Measurements from ENCODE around the gene FBXO41. TPM values are rescaled to one million over a fixed set of nuclear protein-coding genes. Genes with fewer than 3 reads are reported as not detected.

FBXO41 gene
- total RNA-seq, 3 donors from 2014 or later (not counting 1 experiment from before 2014, with no cell fraction given), result 11.5 to 16.4 (median 13.8) TPM

DNA sequence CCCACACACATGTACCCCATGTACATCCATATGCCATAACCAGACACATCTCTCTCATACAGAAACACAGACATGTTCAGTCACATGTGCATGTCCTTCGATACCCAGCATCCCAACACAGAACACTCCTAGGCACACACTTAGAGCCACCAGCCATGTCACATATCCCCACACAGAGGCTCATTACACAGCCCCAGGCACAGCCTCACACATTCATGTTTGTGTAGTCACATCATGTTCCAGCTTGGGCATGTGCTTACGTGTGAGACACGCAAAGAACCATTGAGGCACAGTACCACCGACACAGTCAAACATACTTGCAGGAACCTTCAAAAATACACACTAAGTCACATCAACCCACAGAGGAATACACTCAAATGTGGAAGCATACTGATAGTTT is 17.3 kb downstream of the FBXO41 start:
- Histone ChIP-seq H3K4me3 (ENCODE audit: low read length) (no peak overlapping the region), H3K27ac (ENCODE audit: low read length) (no peak overlapping the region), H3K36me3 (ENCODE audit: control insufficient read depth, insufficient read depth, low read length) (no peaks in the 10 kb centered on the region), H3K4me1 (ENCODE audit: control insufficient read depth, insufficient read depth, low read length) (peaks cover 8% of the 10 kb centered on the region), H3K9me3 (ENCODE audit: control insufficient read depth, insufficient read depth, low read length) (no peaks in the 10 kb centered on the region), H3K27me3 (ENCODE audit: control insufficient read depth, insufficient read depth, low read length) (no peaks in the 10 kb centered on the region)
- Mint-ChIP-seq H3K27me3 (ENCODE audit: low read depth in 2 of 2) (no peaks in the 10 kb centered on the region), H3K36me3 (no peaks in the 10 kb centered on the region), H3K27ac (no peak overlapping the region), H3K4me3 (no peak overlapping the region), H3K9me3 (no peaks in the 10 kb centered on the region), H3K4me1 (peaks cover 10 to 18% of the 10 kb centered on the region in 2 donors)
- TF ChIP-seq, protein P1, sequence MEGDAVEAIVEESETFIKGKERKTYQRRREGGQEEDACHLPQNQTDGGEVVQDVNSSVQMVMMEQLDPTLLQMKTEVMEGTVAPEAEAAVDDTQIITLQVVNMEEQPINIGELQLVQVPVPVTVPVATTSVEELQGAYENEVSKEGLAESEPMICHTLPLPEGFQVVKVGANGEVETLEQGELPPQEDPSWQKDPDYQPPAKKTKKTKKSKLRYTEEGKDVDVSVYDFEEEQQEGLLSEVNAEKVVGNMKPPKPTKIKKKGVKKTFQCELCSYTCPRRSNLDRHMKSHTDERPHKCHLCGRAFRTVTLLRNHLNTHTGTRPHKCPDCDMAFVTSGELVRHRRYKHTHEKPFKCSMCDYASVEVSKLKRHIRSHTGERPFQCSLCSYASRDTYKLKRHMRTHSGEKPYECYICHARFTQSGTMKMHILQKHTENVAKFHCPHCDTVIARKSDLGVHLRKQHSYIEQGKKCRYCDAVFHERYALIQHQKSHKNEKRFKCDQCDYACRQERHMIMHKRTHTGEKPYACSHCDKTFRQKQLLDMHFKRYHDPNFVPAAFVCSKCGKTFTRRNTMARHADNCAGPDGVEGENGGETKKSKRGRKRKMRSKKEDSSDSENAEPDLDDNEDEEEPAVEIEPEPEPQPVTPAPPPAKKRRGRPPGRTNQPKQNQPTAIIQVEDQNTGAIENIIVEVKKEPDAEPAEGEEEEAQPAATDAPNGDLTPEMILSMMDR (IDR thresholded peaks at IDR 0.05), result no peak
- ATAC-seq (no peak), DNase-seq (no peak)
- intact Hi-C loops (cut with micrococcal nuclease), result no loop called here
- 98% methylated on average over 4 of the region's 4 CpGs for WGBS (ENCODE audit: insufficient coverage)

DNA sequence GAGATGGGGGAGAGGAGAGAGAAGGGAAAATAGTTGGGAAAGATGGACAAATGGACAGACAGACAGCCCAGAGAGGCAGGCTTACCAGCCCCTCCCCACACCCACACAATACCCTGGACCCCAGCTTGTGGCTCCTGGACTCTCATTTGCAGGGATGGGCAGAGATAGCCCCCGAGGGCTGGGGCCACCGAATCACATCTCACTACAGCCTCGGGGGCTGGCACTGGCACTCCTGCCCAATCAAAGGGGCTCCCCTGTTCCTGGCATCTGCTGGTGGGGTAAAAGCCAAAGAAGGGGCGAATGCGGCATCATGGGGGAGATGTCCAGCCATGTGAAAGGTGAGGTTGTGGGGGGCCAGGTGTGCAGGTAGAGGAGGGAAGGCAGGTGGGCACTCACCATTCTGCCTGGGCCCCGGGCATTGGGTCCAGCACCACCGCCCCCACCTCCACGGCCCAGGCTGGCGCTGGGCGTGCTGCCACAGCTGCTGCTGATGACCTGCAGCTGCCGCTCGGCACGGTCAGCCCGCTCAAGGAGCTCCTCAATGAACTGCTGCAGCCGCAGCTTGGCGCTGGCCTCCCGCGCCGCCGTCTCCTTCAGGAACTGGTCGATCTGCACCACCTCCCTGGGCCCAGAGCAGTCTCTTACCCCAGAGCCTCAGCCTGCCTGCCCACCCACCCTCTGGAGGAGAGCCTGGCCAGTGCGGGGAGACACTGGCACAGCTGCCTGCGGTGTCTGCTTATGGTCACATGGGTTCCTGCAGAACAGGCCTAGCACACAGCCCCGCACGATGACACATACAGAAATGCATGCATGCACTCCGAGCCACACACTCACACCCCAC is 18.0 kb downstream of the FBXO41 start:
- intact Hi-C loops (cut with micrococcal nuclease), result no loop called here
- H3K4me1 Mint-ChIP-seq, result peaks cover 10 to 14% of the 10 kb centered on the region in 2 donors
- H3K36me3 ChIP-seq (ENCODE audit: control insufficient read depth, insufficient read depth, low read length), result no peaks in the 10 kb centered on the region
- DNase-seq (no peak), ATAC-seq (no peak)
- no peaks in the 10 kb centered on the region for H3K27me3 ChIP-seq (ENCODE audit: control insufficient read depth, insufficient read depth, low read length)
- H3K9me3 Mint-ChIP-seq, result no peaks in the 10 kb centered on the region
- H3K27me3 Mint-ChIP-seq (ENCODE audit: low read depth in 2 of 2), result no peaks in the 10 kb centered on the region
- H3K4me1 ChIP-seq (ENCODE audit: control insufficient read depth, insufficient read depth, low read length), result peaks cover 8% of the 10 kb centered on the region
- H3K4me3 Mint-ChIP-seq, result no peak overlapping the region
- H3K27ac Mint-ChIP-seq, result no peak overlapping the region
- no peak overlapping the region for H3K27ac ChIP-seq (ENCODE audit: low read length)
- 97% methylated on average over 26 of the region's 26 CpGs for WGBS (ENCODE audit: insufficient coverage)
- no peak overlapping the region for H3K4me3 ChIP-seq (ENCODE audit: low read length)
- no peaks in the 10 kb centered on the region for H3K36me3 Mint-ChIP-seq
- TF ChIP-seq, protein P1 (IDR thresholded peaks at IDR 0.05), result no peak
- H3K9me3 ChIP-seq (ENCODE audit: control insufficient read depth, insufficient read depth, low read length), result no peaks in the 10 kb centered on the region

DNA sequence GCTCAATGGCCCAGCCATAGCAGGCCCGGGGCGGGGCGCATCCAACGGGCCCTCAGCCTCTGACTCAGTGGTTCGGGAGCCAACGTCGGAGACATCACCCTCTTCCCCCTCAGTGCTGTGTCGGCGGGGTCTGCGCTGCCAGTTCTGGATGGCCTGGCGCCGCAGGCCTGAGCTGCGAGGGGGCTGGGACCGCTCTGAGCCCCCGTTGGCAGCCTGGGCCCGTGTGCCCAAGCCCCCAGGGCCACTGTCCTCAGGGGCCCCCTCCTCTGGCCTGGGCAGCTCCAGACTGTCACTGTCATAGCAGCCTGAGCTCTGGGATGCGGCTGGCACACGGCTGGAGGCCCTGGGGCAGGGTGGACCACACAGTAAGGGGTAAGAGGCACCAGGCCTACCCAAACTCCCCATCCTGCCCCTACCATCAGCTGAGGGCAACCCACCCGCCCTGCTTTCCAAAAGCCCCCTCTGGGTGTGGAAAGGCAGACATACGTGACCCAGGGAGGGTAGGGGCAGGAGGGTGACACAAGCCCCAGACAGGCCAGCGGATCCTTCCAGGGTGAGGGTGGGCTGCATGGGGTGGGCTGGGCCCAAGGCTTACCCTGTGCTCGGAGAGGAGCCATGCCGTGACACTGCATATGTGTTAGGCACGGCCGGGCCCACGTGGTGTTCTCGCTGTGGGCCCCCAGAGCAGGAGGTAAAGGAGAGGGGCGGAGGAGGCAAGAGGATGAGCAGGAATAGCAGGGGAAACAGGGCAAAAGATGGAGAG is 18.8 kb downstream of the FBXO41 start:
- intact Hi-C loops (cut with micrococcal nuclease), result no loop called here

More for the DNA sequence above, 18.8 kb downstream of the FBXO41 start:
- Histone ChIP-seq H3K9me3 (ENCODE audit: control insufficient read depth, insufficient read depth, low read length) (no peaks in the 10 kb centered on the region), H3K27me3 (ENCODE audit: control insufficient read depth, insufficient read depth, low read length) (no peaks in the 10 kb centered on the region), H3K36me3 (ENCODE audit: control insufficient read depth, insufficient read depth, low read length) (no peaks in the 10 kb centered on the region), H3K4me3 (ENCODE audit: low read length) (no peak overlapping the region), H3K27ac (ENCODE audit: low read length) (no peak overlapping the region), H3K4me1 (ENCODE audit: control insufficient read depth, insufficient read depth, low read length) (peaks cover 8% of the 10 kb centered on the region)
- ATAC-seq (no peak), DNase-seq (no peak)
- TF ChIP-seq, protein P1 (IDR thresholded peaks at IDR 0.05), result no peak
- peaks cover 7 to 10% of the 10 kb centered on the region in 2 donors for H3K4me1 Mint-ChIP-seq
- 97% methylated on average over 28 of the region's 28 CpGs for WGBS (ENCODE audit: insufficient coverage)
- no peaks in the 10 kb centered on the region for H3K9me3 Mint-ChIP-seq
- no peaks in the 10 kb centered on the region for H3K36me3 Mint-ChIP-seq
- no peak overlapping the region for H3K27ac Mint-ChIP-seq
- H3K27me3 Mint-ChIP-seq (ENCODE audit: low read depth in 2 of 2), result no peaks in the 10 kb centered on the region
- H3K4me3 Mint-ChIP-seq, result no peak overlapping the region
